ENCODE results near the gene FHIP1A. TPM values are rescaled to one million over a fixed set of nuclear protein-coding genes. Genes with fewer than 3 reads are reported as not detected.
"Not testable (repeated sequence)": the region's sequence is repeated elsewhere in the genome, so short reads cannot be mapped to it uniquely, and the experiment has no call there.

The FHIP1A gene
- total RNA-seq, 1 donor from 2014 or later = 4.1 TPM

DNA sequence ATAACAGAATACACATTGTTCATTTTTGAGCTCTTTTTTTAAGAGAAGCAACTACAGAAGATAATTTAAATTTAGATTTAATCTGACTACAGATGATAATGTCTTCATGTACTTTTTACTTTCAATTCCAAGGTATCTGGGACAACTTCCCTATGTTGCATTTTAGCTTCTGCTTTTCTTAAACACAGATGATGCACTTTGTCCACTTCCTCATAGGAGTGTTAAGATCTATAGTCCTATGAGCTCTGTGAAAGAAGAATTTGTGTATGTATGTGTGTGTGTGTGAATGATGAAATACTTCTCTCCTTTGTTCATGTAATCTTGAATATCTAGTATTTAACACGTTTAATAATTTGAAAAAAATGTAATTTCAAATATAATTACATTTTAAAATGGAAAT lies 5.3 kb upstream of the FHIP1A start:
- DNase-seq (ENCODE audit: low read depth) = no peak
- TF ChIP-seq EZH2 (IDR thresholded peaks at IDR 0.05; ENCODE audit: insufficient read depth, low read length) (no peak), CTCF (IDR thresholded peaks at IDR 0.05; ENCODE audit: insufficient read depth, low read depth, low read length) (no peak)

DNA sequence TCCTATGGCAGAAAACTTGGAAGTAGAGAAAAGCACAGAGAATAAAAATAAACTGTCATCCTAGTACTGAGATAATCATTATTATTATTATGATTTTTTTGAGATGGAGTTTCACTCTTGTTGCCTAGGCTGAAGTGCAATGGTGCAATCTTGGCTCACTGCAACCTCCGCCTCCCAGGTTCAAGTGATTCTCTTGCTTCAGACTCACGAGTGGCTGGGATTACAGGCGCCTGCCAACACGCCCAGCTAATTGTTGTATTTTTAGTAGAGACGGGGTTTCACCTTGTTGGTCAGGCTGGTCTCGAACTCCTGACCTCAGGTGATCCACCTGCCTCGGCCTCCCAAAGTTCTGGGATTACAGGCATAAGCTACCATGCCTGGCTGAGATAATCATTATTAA lies 4.2 kb upstream of the FHIP1A start:
- not testable (repeated sequence) for H3K27ac Mint-ChIP-seq (ENCODE audit: unreplicated experiment); H2AFZ ChIP-seq (ENCODE audit: low read depth, low read length); H3K4me3 ChIP-seq (ENCODE audit: insufficient read depth, low read depth, low read length); H4K20me1 ChIP-seq (ENCODE audit: insufficient read depth, low read length); H3K4me2 ChIP-seq (ENCODE audit: low read length); H3K4me1 ChIP-seq (ENCODE audit: insufficient read depth, low read length); H3K27me3 ChIP-seq (ENCODE audit: insufficient read depth, low read length); FAIRE-seq; H3K4me3 Mint-ChIP-seq (ENCODE audit: unreplicated experiment); H3K9ac ChIP-seq (ENCODE audit: low read length); H3K27ac ChIP-seq (ENCODE audit: low read depth, low read length); H3K36me3 ChIP-seq (ENCODE audit: insufficient read depth, low read length); H3K79me2 ChIP-seq (ENCODE audit: insufficient read depth, low read length); H3K9me3 Mint-ChIP-seq (ENCODE audit: unreplicated experiment); H3K4me1 Mint-ChIP-seq (ENCODE audit: low read depth, unreplicated experiment); H3K9me3 ChIP-seq (ENCODE audit: insufficient read depth, low read depth, low read length); DNase-seq (ENCODE audit: low read depth); H3K27me3 Mint-ChIP-seq (ENCODE audit: low read depth, unreplicated experiment); H3K36me3 Mint-ChIP-seq (ENCODE audit: low read depth, unreplicated experiment)

More for the DNA sequence above, 5.3 kb upstream of the FHIP1A start:
- Mint-ChIP-seq H3K36me3 (ENCODE audit: low read depth, unreplicated experiment) (peaks cover 2% of the 10 kb centered on the region), H3K27ac (ENCODE audit: unreplicated experiment) (no peak overlapping the region), H3K4me3 (ENCODE audit: unreplicated experiment) (no peak overlapping the region), H3K4me1 (ENCODE audit: low read depth, unreplicated experiment) (peaks cover 3% of the 10 kb centered on the region), H3K27me3 (ENCODE audit: low read depth, unreplicated experiment) (peaks cover 10% of the 10 kb centered on the region), H3K9me3 (ENCODE audit: unreplicated experiment) (no peaks in the 10 kb centered on the region)
- no peak for FAIRE-seq
- Histone ChIP-seq H3K79me2 (ENCODE audit: insufficient read depth, low read length) (no peaks in the 10 kb centered on the region), H3K9me3 (ENCODE audit: insufficient read depth, low read depth, low read length) (no peaks in the 10 kb centered on the region), H4K20me1 (ENCODE audit: insufficient read depth, low read length) (no peaks in the 10 kb centered on the region), H3K36me3 (ENCODE audit: insufficient read depth, low read length) (no peaks in the 10 kb centered on the region), H3K4me3 (ENCODE audit: insufficient read depth, low read depth, low read length) (no peak overlapping the region), H3K4me2 (ENCODE audit: low read length) (no peak overlapping the region), H3K27me3 (ENCODE audit: insufficient read depth, low read length) (peaks cover 4% of the 10 kb centered on the region), H3K27ac (ENCODE audit: low read depth, low read length) (no peak overlapping the region), H3K4me1 (ENCODE audit: insufficient read depth, low read length) (no peaks in the 10 kb centered on the region), H3K9ac (ENCODE audit: low read length) (no peak overlapping the region), H2AFZ (ENCODE audit: low read depth, low read length) (no peak overlapping the region)

DNA sequence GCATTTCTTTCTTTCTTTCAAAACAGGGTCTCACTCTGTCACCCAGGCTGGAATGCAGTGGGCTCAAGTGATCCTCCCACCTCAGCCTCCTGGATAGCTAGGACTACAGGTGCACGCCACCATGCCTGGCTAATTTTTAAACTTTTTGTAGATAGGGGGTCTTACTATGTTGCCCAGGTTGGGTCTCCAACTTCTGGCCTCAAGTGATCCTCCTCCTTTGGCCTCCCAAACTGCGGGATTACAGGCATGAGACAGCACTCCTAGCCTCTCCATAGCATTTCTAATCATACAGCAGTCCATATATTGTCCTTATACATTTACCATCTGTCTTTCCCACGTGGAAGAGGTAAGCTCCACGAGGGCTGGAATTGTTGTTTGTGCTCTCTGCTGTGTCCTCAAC lies 2.0 kb upstream of the FHIP1A start:
- FAIRE-seq (no peak), DNase-seq (ENCODE audit: low read depth) (no peak)
- H3K79me2 ChIP-seq (ENCODE audit: insufficient read depth, low read length) = no peaks in the 10 kb centered on the region
- no peak overlapping the region for H3K4me3 ChIP-seq (ENCODE audit: insufficient read depth, low read depth, low read length)
- peaks cover 10% of the 10 kb centered on the region for H3K27me3 Mint-ChIP-seq (ENCODE audit: low read depth, unreplicated experiment)
- H3K4me1 ChIP-seq (ENCODE audit: insufficient read depth, low read length) = peaks cover 4% of the 10 kb centered on the region
- no peak overlapping the region for H3K27ac Mint-ChIP-seq (ENCODE audit: unreplicated experiment)
- no peaks in the 10 kb centered on the region for H4K20me1 ChIP-seq (ENCODE audit: insufficient read depth, low read length)
- H3K27me3 ChIP-seq (ENCODE audit: insufficient read depth, low read length) = peaks cover 13% of the 10 kb centered on the region
- H2AFZ ChIP-seq (ENCODE audit: low read depth, low read length) = no peak overlapping the region
- no peak for TF ChIP-seq EZH2 (IDR thresholded peaks at IDR 0.05; ENCODE audit: insufficient read depth, low read length)
- TF ChIP-seq CTCF (IDR thresholded peaks at IDR 0.05; ENCODE audit: insufficient read depth, low read depth, low read length) = no peak
- no peaks in the 10 kb centered on the region for H3K9me3 ChIP-seq (ENCODE audit: insufficient read depth, low read depth, low read length)
- H3K36me3 Mint-ChIP-seq (ENCODE audit: low read depth, unreplicated experiment) = peaks cover 2% of the 10 kb centered on the region
- no peaks in the 10 kb centered on the region for H3K9me3 Mint-ChIP-seq (ENCODE audit: unreplicated experiment)
- no peak overlapping the region for H3K4me2 ChIP-seq (ENCODE audit: low read length)
- peaks cover 6% of the 10 kb centered on the region for H3K4me1 Mint-ChIP-seq (ENCODE audit: low read depth, unreplicated experiment)
- no peaks in the 10 kb centered on the region for H3K36me3 ChIP-seq (ENCODE audit: insufficient read depth, low read length)
- no peak overlapping the region for H3K4me3 Mint-ChIP-seq (ENCODE audit: unreplicated experiment)
- H3K9ac ChIP-seq (ENCODE audit: low read length) = no peak overlapping the region
- H3K27ac ChIP-seq (ENCODE audit: low read depth, low read length) = no peak overlapping the region

All from astrocyte (in vitro differentiated cells and primary cell).